Esophagus muscularis mucosa (tissue), 3 donors: ENCODE measurements around the gene IGFBP6.

Experiments used
- CTCF ChIP-seq, 3 experiments: fragments of 200-600 bp in 2 of 3; fragments of 450-650 bp in 1 of 3; sonication (generic) in 2 of 3; IDR thresholded peaks; one replicate each; pipeline ENCODE4 v1.5.1; 2017 to 2019; ENCODE audit warnings: antibody characterized with exemption in 3 of 3, mild to moderate bottlenecking in 2 of 3, moderate library complexity in 1 of 3
- POLR2AphosphoS5 ChIP-seq, 2 donors: sonication (generic); formaldehyde crosslinking; IDR thresholded peaks; one replicate each; pipeline ENCODE4 v1.6.1; 2017; ENCODE audit warnings: antibody characterized with exemption in 2 of 2

GRCh38 chr12:53151039-53151438, 53.6 kb downstream of the IGFBP6 start:
- TF ChIP-seq CTCF (IDR thresholded peaks at IDR 0.05): no peak
- no peak for TF ChIP-seq POLR2AphosphoS5 (IDR thresholded peaks at IDR 0.05)
